ENCODE measurements around the gene FKBP1B.
A peak's percentile ranks its signal among the peaks of the same experiment; 100 is the strongest.
"Not testable (repeated sequence)": the region's sequence is repeated elsewhere in the genome, so short reads cannot be mapped to it uniquely, and the experiment has no call there.

Gene FKBP1B

GRCh38 chr2:24072259-24072658 lies 22.7 kb downstream of the FKBP1B start:
- no peak for DNase-seq

- no peak for DNase-seq
Measured at GRCh38 chr2:24073816-24074215, 24.3 kb downstream of the FKBP1B start.

GRCh38 chr2:24075259-24075658 lies 25.7 kb downstream of the FKBP1B start:
- no peak for DNase-seq

DNA sequence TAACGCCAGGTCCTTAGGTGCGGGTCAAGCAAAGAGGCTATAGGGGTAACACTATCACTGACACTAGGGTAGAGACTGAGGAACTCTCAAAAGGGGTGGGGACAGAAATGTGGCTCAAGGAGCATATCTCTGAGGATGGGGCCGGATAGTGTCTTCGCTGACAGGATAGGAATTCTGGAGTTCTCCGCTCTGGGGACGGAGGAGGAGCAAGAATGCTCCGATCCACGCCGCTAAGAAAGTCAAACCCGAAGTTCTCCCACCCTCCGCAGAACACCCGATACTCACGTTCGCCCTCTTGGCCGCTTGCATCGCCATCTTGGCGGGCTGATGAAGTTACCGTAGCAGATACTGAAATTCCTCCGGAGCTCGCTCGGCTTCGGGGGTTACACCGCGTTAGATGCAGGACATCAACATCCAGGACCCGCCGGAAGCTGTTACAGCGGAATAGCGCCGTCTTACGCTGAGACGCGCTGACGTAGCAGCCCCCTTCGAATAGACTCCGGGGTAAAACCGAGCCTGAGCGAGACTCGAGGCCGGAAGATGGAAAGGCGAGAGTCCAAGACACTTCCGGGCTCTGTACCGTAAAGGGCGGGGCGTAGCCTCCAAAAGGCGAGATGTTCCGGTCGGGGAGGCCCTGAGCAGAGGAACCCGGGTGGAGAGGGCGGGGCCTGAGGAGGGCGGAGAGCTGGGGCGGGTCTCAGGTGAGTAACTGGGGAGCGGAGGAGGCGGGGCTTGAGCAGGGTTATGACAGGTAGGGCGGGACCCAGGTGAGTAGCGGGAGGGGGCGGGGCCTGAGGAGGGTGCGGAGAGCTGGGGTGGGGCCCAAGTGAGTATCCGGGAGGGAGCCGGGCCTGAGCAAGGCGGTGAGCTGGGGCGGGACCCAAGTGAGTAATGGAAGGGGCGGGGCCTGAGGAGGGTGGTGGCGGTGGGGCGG lies 26.6 kb downstream of the FKBP1B start, which contains the start of gene SF3B6:
TSS of gene SF3B6 (minus strand) at position 412 of the 934 bp plus-strand sequence. CDS start at position 315, 97 bp downstream.
- DNase-seq = peak; percentile 99

DNA sequence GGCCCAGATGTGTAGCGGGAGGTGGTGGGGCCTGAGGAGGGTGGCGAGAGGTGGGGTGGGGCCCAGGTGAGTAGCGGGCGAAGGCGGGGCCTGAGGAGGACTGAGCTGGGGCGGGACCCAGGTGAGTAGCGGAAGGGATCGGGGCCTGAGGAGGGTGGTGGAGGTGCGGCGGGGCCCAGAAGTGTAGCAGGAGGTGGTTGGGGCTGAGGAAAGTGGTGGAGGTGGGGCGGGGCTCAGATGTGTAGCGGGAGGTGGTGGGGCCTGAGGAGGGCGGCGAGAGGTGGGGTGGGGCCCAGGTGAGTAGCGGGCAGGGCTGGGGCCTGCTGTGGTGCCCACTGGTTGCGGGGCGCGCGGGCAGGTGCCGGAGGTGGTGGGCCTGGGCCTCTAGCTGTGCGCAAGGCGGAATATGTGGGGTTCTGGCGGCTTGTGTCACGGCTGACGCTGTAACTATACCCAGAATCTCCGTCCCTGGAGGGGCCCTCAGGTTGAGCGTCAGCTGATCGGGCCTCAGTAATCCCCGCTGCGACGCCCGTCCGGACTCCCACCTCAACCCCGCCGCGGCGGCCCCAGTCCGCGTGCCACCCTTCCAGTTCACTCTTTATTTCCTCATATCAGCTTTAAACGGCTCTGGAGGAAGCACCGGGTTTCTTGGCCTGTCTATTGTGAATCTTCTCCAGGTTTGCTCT lies 27.5 kb downstream of the FKBP1B start:
- no peak for DNase-seq

DNA sequence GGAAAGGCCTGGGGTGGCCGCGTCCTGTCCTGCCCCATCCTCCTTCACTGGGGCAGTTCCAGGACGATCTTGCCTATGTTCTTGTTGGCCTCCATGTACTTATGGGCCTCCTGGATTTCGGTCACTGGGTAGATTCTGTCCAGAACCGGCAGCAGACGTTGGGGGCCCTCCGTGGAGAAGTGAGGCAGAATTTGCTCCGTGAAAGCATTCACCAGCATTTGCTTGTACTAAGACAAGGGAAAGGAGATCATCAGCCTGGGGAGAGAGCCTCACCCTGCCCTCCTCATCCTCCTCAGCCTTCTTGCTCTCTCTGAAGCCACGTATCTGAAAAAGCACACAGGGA lies 28.0 kb downstream of the FKBP1B start:
- DNase-seq = no peak

DNA sequence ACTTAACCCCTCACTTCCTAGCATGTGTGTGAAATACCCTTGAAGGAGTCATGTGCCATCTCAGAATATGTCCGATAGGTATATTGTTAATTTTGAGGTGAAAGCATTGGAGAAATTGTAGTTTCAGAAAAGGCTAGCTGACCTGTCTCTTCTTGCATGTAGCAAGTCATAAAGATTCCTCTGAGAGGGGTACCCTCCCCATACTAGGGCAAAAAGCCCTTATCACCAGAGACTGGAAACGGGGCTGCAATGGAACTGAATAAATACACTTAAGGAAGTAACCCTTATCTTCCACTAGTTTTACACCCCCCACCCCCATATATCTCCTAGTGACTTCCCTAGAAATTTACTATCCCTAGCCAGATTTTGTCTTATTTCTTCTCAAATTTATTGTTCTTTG lies 28.3 kb downstream of the FKBP1B start:
- no peak for DNase-seq

- peak; percentile 52 for DNase-seq
Measured at GRCh38 chr2:24080701-24081100, 31.2 kb downstream of the FKBP1B start.

- DNase-seq = no peak
Measured at GRCh38 chr2:24082787-24083566, 33.4 kb downstream of the FKBP1B start.

- DNase-seq = peak; percentile 58
Measured at GRCh38 chr2:24083567-24084385, 34.2 kb downstream of the FKBP1B start.

DNA sequence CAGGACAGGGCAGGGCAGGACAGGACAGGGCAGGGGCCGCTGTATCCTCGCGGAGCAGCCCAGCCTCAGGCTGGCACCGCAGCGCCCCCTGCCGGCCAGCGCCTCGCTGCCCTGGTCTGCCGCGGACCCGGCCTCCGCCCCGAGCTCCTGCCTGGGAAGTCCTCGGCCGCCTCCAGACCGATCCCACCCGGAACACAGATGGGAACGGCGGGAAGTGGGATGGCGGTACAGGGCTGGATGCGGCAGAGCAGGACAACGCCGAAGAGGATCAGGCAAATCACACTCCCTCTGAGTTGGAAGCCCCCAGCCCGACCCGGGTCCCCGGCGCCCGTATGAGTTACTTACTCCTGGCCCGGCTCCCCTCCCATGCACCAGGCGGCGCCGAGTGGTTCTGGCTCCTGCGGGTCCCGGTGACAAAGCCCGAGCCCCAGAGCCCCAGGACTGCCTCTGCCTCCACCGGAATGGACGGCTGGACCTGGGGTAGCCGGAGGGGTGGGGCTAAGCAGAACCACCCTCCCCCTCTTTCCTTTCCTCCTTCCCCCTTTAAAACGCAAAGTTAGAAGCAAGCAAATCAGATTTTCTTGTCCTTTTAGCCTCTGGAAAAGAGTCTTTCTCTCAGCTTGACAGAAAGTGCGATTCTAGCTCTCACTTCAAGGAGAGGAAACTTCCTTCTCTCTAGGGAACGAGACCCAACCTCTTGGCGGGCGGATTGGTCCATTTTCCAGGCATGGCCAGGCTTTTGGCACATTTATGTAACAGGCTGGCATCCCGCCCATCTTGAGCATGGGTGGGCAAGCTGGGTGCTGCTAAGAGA lies 35.1 kb downstream of the FKBP1B start, which contains the start of gene TP53I3:
TSS of gene TP53I3 (minus strand) at position 449 of the 814 bp plus-strand sequence. CDS start 508 bp downstream, outside the sequence.
- peak; percentile 59 for DNase-seq

DNA sequence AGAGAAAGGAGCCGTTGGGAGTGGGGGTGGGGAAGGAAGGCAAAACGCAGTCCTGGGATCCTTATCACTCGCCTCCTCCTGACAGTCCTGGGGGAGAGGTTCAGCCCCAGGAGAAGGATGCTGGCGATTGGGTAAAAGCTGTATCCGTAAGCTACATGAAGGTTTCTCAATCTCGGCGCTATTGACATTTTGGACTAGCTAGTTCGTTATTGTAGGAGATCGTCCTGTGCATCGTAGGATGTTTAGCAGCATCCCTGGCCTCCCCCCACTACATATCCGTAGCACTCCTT lies 35.6 kb downstream of the FKBP1B start:
- DNase-seq = no peak

DNA sequence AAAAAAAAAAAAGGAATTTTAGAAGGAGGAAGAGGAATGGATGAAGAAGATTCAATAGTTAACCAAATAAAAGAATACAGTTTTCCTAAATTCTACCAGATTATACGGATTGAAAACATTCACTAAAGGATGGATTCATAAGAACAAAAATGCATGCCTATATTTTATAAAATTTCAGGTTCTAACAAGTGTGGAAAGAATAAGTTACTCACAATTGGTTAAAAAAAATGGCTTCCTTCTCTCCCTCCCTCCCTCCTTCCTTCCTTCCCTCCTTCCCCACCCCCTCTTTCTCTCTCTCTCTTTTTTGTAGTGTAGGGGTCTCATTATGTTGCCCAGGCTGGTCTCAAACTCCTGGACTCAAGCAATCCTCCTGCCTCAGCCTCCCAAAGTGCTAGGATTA lies 36.7 kb downstream of the FKBP1B start:
- DNase-seq = no peak

DNA sequence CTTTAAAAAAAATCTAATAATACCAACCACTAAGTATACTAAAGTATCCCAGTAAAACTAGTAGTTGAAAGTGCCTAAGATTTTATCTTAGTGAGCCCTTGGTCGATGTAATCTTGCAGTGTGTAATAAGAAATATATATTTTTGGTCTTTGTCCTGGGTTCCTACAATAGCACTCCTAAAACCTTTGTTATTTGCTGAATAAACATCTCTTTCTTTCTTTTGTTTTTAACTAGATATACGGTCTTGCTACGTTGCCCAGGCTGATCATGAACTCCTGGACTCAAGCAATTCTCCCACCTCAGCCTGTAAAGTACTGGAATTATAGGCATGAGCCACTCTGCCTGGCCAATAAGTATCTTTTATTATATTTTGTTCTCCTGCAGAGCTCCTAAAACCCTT lies 37.5 kb downstream of the FKBP1B start:
- DNase-seq = no peak

DNA sequence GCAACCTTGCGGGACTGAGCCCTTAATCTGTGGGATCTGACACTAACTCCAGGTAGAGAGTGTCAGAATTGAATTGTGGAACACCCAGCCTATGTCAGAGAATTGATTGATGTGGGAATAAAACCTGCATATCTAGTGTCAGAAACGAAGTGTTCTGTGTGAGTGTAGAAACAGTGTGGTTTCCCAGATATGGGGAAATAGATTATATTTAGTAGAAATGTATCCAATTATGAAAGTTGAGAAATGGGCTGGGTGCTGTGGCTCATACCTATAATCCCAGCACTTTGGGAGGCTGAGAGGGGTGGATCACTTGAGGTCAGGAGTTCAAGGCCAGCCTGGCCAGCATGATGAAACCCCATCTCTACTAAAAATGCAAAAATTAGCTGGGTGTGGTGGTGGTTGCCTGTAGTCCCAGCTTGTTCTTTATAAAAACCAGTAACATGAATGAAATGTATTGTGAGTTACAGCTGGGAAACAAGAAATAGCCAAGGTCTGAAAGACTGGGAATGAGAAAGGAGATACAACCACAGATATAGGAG lies 39.3 kb downstream of the FKBP1B start:
- no peak for DNase-seq

DNA sequence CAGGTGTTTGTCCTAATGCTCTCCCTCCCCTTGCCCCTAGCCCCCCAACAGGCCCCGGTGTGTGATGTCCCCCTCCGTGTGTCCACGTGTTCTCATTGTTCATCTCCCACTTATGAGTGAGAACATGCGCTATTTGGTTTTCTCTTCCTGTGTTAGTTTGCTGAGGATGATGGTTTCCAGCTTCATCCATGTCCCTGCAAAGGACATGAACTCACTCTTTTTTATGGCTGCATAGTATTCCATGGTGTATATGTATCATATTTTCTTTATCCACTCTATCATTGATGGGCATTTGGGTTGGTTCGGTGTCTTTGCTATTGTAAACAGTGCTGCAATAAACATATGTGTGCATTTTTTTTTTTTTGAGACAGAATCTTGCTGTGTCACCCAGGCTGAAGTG lies 43.7 kb downstream of the FKBP1B start:
- DNase-seq = not testable (repeated sequence)

- not testable (repeated sequence) for DNase-seq
Measured at GRCh38 chr2:24095171-24095677, 45.7 kb downstream of the FKBP1B start.

- not testable (repeated sequence) for DNase-seq
Measured at GRCh38 chr2:24100732-24101131, 51.2 kb downstream of the FKBP1B start.

DNA sequence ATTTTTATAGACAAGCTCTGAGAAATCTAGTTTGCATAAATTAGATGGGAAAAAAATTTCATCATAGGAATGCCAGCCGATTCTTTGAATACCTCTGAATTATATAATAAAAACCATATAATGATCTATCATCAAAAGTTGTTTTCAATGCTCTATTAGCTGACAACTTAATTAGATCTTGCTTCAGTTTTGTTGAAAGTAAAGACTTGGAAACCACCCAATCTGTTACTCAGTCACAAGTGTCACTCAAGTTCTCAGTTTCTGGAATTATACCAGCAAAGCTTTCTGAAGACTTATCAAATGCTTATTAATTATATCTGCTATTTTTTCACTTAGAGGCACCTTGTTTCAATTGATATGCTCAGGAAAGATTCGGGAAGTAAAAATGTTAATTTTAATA lies 52.5 kb downstream of the FKBP1B start:
- DNase-seq = no peak

GRCh38 chr2:24102677-24103076 lies 53.1 kb downstream of the FKBP1B start:
- DNase-seq = no peak

- DNase-seq = no peak
Measured at GRCh38 chr2:24104110-24104650, 54.6 kb downstream of the FKBP1B start.
